Measurements from ENCODE around the gene ZP1.
A peak's percentile ranks its signal among the peaks of the same experiment; 100 is the strongest.

Gene ZP1

GRCh38 chr11:60910281-60910687 is 42.9 kb downstream of the ZP1 start:
- no peak for DNase-seq (ENCODE audit: low read depth in 2 of 2)

DNA sequence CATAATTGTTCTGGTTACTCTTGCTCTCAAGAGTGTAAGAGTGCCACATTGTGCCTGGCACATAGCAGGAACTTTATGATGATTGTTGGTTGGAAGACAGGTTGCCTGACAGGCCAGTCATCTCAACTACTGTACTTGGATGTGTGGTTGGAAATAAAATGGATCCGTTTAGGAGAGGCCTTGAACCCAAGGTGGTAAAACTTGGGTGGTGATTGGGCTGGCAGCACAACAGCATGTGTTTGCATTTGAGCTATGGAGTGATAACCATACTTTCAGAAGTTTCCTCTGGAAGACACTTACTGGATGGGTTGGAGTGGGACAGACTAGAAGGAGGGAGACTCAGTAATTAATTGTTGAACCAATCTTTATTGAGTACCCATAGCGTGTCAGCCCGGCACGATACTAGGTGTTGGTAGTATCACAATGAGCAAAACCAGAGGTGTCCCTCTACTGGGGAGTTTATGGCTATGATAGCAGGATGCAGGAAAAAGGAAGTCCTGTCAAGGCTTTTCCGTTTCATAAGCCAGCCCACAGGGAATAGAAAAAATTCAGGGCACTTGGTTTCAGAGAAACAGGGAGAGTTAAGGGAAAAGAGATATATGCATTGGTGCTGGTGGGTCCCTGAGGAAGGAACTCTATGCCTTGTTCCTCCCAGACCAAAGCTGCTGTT is 43.5 kb downstream of the ZP1 start:
- DNase-seq (ENCODE audit: low read depth in 2 of 2), result no peak

DNA sequence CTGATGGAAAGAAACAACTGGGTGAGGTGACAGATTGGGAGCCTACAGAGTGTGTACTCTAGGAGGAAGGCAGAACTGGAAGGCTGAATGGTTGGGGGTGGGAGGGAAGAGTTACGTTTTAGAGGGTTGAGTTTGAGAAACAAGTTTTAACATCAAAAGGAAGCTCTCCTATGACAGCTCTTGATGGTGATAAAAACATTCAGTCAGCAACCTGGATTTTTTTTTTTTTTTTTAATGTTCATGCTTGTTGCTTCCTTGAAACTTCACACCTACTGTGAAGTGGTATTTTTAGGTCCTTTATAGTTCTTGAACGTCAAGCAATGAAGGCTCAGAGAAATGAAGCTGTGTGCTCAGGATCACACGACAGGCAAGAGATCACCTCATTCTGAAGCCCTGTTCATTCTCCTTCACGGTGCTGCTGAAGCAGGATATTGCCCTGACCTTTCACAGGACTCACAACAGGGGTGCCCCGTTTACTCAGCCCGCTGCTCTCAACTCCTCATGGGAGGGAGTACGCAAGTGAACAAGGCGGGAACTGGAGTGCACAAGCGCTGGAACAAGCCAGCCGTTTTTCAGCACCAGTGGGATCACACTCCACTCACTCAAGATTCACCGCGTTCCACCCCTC is 45.0 kb downstream of the ZP1 start:
- no peak for DNase-seq (ENCODE audit: low read depth in 2 of 2)

DNA sequence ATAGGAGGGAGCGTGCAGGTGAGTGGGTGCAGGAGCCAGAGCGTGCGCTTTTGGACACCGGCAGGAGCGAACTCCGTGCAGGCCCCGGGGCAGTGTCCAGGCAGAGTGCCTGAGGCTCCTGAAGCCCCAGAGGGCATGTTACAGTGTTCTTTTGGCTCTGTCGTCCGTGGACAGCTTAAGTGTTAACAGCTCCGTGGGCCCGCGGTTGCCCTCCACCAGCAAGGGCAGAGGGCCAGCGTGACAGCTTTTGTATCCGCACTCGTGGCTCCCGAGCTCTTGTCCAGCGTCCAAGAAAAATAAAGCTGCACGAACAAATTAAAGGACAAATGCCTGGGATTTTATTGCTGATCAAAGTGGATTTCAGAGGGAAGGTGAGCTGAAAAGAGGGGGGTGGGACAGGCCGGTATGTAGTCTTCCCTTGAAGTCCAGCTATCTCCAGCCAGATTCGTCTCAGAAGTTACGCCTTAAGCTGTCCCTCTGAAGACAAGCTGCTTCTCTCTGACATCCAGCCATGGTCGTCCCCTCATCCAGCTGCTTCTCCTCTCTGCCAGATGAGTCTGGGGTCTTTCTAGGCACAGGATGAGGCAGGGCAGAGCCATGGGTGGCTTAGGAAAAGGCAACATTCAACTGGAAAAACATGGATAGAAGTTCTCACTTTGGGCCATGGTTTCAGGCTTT is 45.6 kb downstream of the ZP1 start:
- DNase-seq (ENCODE audit: low read depth in 2 of 2), result no peak

DNA sequence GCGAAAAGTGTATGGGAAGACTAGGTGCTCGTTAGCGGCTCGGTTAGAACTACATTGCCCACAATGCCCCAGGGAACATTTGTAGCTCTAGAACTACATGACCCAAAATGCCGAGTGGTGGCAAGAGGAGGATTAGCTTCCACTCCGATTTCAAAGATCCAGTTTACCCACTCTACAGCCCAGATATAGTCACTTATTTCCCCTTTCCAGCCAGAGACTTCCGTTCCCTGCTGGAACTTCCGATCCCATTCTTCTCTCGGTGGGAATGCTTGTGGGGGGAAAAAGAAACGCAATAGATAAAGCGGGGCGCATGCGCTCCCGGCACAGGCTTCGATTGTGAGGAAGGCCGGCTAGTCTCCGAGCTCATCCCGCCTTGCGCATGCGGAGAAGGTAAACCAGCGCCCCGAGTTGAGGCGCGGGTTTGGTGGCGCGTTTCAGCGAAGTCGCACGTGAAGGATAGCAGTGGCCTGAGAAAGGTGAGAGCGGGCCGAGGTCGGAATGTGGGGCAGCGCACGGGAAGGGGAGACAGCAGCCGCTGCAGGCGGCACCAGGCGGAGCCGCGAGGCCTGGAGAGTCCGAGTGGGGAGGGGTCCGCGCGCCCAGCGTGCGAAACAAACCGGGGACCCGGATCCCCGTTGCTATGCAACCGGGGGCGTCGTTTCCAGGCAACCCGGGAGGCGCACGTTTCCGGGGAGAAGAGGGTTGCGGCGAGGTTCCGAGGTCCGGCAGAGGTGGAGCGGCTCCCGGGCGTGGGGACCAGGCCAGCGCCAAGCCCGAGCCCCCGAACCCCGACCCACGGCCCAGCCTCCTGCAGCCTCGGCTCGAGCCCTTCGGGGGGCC is 46.7 kb downstream of the ZP1 start, which contains the start of gene TMEM109:
TMEM109 (plus strand) TSS at position 366 of the 840 bp plus-strand sequence. CDS start 5,536 bp downstream, outside the sequence.
- peak; percentile 79 to 83 for DNase-seq (ENCODE audit: low read depth in 2 of 2)

DNA sequence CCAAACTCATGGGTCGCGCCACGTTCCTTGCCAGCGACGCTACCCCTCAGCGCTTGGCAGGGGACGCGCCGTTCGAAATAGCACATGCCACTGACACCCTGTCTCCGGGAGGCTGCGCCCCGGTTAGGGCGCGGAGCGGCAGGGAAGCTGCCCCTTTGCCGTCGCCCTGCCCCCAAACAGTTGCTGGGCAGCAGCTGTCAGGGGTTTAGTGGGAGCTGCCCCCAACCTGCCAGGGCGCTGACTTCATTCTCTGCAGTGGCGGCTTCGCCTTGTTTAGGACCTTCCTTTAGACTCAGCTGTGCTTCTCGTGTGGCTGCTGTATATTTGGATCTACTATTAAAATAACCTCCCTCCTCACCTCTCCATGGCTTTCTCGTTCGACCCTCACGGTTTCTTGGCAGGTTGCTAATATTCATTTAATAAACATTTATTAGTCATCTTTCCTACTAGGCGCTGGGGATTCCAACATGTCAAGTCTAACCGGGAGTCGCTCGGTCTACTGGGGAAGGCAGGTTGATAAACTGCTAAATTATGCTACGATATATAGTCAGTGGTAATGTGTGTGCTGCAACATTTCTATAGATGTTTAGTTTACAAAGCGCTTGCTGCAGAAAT is 47.4 kb downstream of the ZP1 start:
- no peak for DNase-seq (ENCODE audit: low read depth in 2 of 2)

DNA sequence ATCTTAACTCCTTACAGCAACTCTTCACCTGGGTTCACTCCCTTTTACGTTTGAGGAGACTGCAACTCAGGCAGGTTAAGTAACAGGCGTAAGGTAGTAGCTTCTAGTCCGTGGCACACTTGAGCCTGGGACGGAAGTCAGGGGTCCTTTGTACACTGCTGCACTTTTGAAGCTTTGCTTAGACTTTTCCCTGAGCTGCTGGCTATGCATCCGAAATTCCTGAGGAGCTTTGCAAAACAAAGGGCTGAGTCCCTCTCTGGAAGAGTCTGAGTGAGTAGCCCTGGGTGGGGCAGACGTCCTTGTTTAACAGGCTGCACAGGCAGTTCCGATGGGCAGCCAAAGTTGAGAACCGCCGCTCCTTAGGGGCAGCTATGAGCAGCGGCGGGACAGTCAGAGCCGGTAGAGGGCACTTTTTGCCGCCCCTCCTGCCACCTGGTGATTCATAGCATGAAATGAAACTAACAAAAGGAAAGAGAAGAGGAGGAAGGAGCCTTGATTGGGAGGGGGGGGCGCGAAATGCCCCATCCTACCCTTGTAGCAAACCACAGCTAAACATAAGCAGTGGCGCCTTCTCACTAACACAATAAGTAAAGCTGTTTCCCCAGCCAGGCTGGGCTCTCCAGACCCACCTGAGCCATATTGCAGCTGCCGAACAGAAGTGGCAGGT is 48.0 kb downstream of the ZP1 start:
- peak; percentile 40 to 67 for DNase-seq (ENCODE audit: low read depth in 2 of 2)

DNA sequence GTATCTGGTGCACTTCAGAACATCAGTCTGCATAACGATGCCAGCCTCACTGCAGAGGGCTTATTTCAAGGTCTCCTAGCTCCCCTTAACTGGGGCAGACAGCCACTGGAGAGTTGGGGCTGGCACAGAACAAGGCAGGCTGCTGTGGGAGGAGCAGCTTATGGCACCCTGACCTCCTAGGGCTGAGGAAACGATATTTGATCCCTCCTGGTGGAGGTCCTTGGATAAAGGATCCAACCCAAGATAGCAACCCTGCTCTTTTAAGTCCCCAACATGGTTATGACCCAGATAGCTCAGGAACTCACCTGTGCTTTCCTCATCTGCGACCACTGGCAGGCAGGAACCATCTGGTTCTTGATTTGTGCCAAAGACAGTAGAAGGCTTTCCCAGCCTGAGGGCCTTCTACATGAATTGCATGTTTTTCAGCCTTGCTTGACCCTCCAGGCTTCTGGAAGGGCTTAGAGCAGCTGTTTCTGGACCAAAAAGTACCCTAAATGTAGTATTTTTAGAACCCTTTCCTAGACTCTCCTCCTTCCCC is 49.4 kb downstream of the ZP1 start:
- DNase-seq (ENCODE audit: low read depth in 2 of 2), result no peak

DNA sequence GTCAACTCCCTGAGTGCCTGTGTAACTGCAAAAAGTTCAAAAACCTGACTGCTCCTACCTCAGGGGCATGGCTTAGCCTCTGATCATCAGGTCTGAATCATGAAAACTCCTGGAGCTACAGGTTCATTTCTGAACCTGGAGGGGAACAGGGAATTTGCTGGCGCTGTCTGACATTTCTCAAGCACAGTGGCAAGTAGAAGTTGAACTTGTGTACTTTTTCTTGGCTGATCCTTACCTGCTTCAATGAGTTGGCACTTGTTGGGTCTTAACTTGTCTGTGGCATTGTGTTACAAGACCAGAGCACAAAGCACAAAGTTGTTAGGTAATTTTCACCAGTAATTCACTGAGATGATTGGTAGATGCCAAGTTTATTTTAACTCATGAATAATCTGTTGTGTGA is 49.9 kb downstream of the ZP1 start:
- DNase-seq (ENCODE audit: low read depth in 2 of 2), result no peak

- DNase-seq (ENCODE audit: low read depth in 2 of 2), result no peak
Measured at GRCh38 chr11:60918251-60918938, 51.1 kb downstream of the ZP1 start.

DNA sequence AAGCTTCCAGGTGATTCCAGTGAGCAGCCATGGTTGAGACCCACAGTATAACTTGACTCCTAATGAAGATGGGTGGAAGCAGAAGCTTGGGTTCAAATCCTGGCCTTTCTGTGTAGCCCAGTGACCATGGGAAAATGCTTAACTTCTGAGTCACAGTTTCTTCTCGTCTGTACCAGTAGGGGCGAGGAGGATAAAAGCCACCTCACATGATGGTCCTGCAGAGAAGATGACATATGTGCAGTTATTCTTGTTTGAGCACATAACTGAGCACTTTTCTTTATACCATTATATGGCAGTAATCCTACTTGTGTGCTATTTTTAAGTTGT is 51.6 kb downstream of the ZP1 start:
- DNase-seq (ENCODE audit: low read depth in 2 of 2), result no peak

DNA sequence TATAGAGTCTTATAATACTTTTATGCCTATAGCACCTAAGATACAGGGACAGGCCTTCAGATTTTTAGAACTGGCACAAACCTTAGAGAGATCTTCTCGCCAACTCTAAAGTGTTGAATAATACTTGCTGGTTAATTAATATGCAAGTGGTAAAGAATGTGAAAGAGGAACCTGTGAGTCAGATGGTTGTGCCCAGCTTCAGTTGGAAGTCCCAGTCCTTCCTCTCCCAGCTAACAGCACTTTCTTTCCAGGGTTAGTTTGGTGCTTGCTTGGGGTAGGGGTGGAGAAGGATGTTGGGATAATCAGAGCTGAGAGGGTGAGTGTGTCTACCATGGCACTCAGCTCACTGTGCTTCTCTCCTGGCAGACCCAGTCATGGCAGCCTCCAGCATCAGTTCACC is 52.0 kb downstream of the ZP1 start:
- no peak for DNase-seq (ENCODE audit: low read depth in 2 of 2)

DNA sequence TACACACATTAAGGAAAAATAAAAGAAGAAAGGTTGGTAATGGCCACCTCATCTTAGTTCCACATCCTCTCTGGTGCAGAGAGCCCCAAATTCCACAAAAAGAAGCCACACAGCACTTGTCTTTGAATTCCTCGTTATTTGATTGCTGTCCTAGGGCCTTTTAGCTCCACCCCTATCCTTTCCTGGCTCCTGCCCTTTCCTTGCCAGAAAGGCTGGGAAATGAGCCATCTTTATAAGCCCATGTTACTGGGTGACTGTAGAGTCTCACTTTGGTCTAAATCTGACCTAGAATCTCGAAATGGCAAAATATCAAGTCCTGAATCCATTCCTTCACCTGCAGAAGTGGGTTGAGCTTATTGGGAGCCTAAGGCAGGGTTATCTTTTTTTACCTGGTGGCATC is 52.6 kb downstream of the ZP1 start:
- no peak for DNase-seq (ENCODE audit: low read depth in 2 of 2)

- DNase-seq (ENCODE audit: low read depth in 2 of 2), result no peak
Measured at GRCh38 chr11:60921259-60921658, 53.9 kb downstream of the ZP1 start.

DNA sequence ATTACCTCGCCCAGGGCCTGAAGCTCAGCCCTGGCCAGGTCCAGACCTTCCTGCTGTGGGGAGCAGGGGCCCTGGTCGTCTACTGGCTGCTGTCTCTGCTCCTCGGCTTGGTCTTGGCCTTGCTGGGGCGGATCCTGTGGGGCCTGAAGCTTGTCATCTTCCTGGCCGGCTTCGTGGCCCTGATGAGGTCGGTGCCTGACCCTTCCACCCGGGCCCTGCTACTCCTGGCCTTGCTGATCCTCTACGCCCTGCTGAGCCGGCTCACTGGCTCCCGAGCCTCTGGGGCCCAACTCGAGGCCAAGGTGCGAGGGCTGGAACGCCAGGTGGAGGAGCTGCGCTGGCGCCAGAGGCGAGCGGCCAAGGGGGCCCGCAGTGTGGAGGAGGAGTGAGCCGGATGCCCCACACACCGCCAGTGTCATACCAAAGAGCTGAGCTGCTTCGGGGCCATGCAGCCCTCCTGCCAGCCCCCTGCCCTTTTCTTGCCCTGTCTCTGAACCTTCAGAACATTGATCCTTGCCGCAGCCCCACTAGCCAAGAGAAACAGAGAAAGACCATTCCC is 54.5 kb downstream of the ZP1 start:
- DNase-seq (ENCODE audit: low read depth in 2 of 2), result no peak

GRCh38 chr11:60922906-60923305 is 55.6 kb downstream of the ZP1 start:
- DNase-seq (ENCODE audit: low read depth in 2 of 2), result no peak

DNA sequence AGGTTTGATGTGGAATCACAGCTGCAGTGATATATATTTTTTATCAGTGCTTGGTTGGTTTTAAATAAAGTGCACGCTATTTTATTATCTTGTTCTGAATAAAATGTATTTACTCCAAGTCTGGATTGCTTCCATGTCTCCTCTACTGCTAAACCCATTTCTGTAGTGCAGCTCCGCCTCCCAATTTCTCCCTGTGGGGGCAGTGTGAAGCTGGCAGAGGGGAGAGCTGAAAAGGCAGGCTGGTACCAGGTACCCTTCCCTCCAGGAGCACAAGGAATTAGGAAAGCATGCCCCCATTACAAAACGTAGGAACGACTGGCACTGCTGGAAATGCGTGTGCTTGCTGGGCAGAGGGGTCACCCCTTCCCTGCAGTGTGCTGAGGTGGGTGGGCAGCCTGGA is 56.0 kb downstream of the ZP1 start:
- no peak for DNase-seq (ENCODE audit: low read depth in 2 of 2)

- DNase-seq (ENCODE audit: low read depth in 2 of 2), result no peak
Measured at GRCh38 chr11:60923800-60924109, 56.4 kb downstream of the ZP1 start.

GRCh38 chr11:60924110-60924905 is 57.0 kb downstream of the ZP1 start, which contains the start of gene TMEM132A:
Gene TMEM132A (plus strand): TSS chr11:60924460. CDS start chr11:60924634, 174 bp downstream.
- no peak for DNase-seq (ENCODE audit: low read depth in 2 of 2)
